Body of pancreas (tissue), 4 donors: ENCODE measurements around the gene P3H2. TPM values are rescaled to one million over a fixed set of nuclear protein-coding genes. Genes with fewer than 3 reads are reported as not detected.
"Not testable (repeated sequence)": the region's sequence is repeated elsewhere in the genome, so short reads cannot be mapped to it uniquely, and the experiment has no call there.

Source experiments
- ATAC-seq: fragments of 150-250 bp; one replicate; pipeline ENCODE4 v1.9.1; 2016
- DNase-seq, 4 donors: peaks; one replicate each; pipeline ENCODE4 v3.0.0-alpha.2; 2019
- H3K27ac ChIP-seq, 4 donors: fragments of 200-600 bp; sonication (generic); 1 replicate in 3 of 4; 2 replicates in 1 of 4; pipeline versions ENCODE4 v1.5.1 to v1.6.1; 2016 to 2019; ENCODE audit warnings: mild to moderate bottlenecking in 1 of 4, mixed read lengths in 1 of 4, moderate library complexity in 1 of 4
- H3K27me3 ChIP-seq, 2 donors: fragments of 200-600 bp; sonication (generic); one replicate each; pipeline ENCODE4 v1.6.0; 2016; ENCODE audit warnings: mild to moderate bottlenecking in 1 of 2
- H3K36me3 ChIP-seq, 2 donors: fragments of 200-600 bp; sonication (generic); replicated peaks in 1 of 2; 2 replicates each; pipeline ENCODE4 v1.5.1; 2016; ENCODE audit warnings: low read depth in 2 of 2; ENCODE audit not compliant: insufficient read depth in 1 of 2
- H3K4me1 ChIP-seq: fragments of 200-600 bp; sonication (generic); one replicate; pipeline ENCODE4 v1.6.0; 2016
- H3K4me3 ChIP-seq, 2 donors: fragments of 200-600 bp; sonication (generic); 1 replicate in 1 of 2; 2 replicates in 1 of 2; pipeline ENCODE4 v1.5.1; 2016 to 2019
- H3K9me3 ChIP-seq, 3 donors: fragments of 200-600 bp; sonication (generic); 1 replicate in 2 of 3; 2 replicates in 1 of 3; pipeline ENCODE4 v1.5.1; 2016
- CTCF ChIP-seq, 7 experiments: fragments of 450-650 bp in 4 of 7; fragments of 200-600 bp in 3 of 7; sonication (generic) in 3 of 7; IDR thresholded peaks; one replicate each; pipeline ENCODE4 v1.5.1; 2016 to 2019; ENCODE audit warnings: antibody characterized with exemption in 7 of 7
- POLR2A ChIP-seq, 3 donors: fragments of 450-650 bp; IDR thresholded peaks; one replicate each; pipeline ENCODE4 v1.6.1; 2016; ENCODE audit warnings: antibody characterized with exemption in 3 of 3, mild to moderate bottlenecking in 2 of 3
- WGBS, 2 donors: methylation state at CpG; one replicate each; pipeline ENCODE4 v1.1.5; 2017; 5-methylcytosine and 5-hydroxymethylcytosine counted together
- intact Hi-C: fragments of 100-400 bp; cut with DNase I; formaldehyde crosslinking; loops from one replicate; pipeline ENCODE4 v1.15.1; 2023
- total RNA-seq, 2 donors: library from RNA; depleted of rRNA; stranded (reverse); fragments of >200 nt; gene quantifications; one replicate each; pipeline ENCODE4 v1.1.0, GENCODE V29; 2016

P3H2 gene
- total RNA-seq, 2 donors from 2014 or later: 3.0 to 35.5 TPM

GRCh38 chr3:190155752-190156151 is 35.1 kb upstream of the P3H2 start:
- Histone ChIP-seq H3K27ac (no peak overlapping the region), H3K9me3 (no peaks in the 10 kb centered on the region), H3K27me3 (no peaks in the 10 kb centered on the region), H3K36me3 (no peaks in the 10 kb centered on the region), H3K4me3 (no peak overlapping the region), H3K4me1 (no peaks in the 10 kb centered on the region)
- no peak for DNase-seq
- no peak for ATAC-seq
- TF ChIP-seq CTCF (IDR thresholded peaks at IDR 0.05): no peak
- TF ChIP-seq POLR2A (IDR thresholded peaks at IDR 0.05): no peak
- 29 to 49% methylated on average over 3 to 4 of the region's 4 CpGs for WGBS, 2 donors
- intact Hi-C loops: no loop called here

GRCh38 chr3:190150681-190151080 is 30.0 kb upstream of the P3H2 start:
- ATAC-seq (no peak), DNase-seq (no peak)
- no peak for TF ChIP-seq POLR2A (IDR thresholded peaks at IDR 0.05)
- no peak for TF ChIP-seq CTCF (IDR thresholded peaks at IDR 0.05)
- WGBS, 2 donors: 48 to 50% methylated on average over 3 of the region's 3 CpGs
- Histone ChIP-seq H3K4me3 (no peak overlapping the region), H3K27me3 (no peaks in the 10 kb centered on the region), H3K9me3 (no peaks in the 10 kb centered on the region), H3K4me1 (no peaks in the 10 kb centered on the region), H3K27ac (no peak overlapping the region), H3K36me3 (no peaks in the 10 kb centered on the region)
- intact Hi-C loops: no loop called here

- WGBS, 2 donors: 81 to 84% methylated on average over 6 of the region's 6 CpGs
- H3K27ac ChIP-seq, H3K27me3 ChIP-seq, ATAC-seq, DNase-seq, H3K4me3 ChIP-seq, intact Hi-C loops, H3K4me1 ChIP-seq, H3K36me3 ChIP-seq, H3K9me3 ChIP-seq: not testable (repeated sequence)
These were observed 29.3 kb upstream of the P3H2 start for GRCh38 chr3:190149830-190150619.

- H3K4me1 ChIP-seq, H3K27me3 ChIP-seq, intact Hi-C loops, H3K36me3 ChIP-seq, ATAC-seq, H3K27ac ChIP-seq, DNase-seq, H3K4me3 ChIP-seq, H3K9me3 ChIP-seq: not testable (repeated sequence)
- 61 to 62% methylated on average over 7 of the region's 7 CpGs for WGBS, 2 donors
These were observed 24.1 kb upstream of the P3H2 start for GRCh38 chr3:190144793-190145192.

- intact Hi-C loops: no loop called here
- Histone ChIP-seq H3K4me3 (no peak overlapping the region), H3K27ac (no peak overlapping the region), H3K9me3 (no peaks in the 10 kb centered on the region), H3K36me3 (no peaks in the 10 kb centered on the region), H3K4me1 (no peaks in the 10 kb centered on the region), H3K27me3 (no peaks in the 10 kb centered on the region)
- no peak for DNase-seq
- WGBS, 2 donors: 66 to 73% methylated on average over 3 of the region's 3 CpGs
- no peak for ATAC-seq
- TF ChIP-seq POLR2A (IDR thresholded peaks at IDR 0.05) (no peak), CTCF (IDR thresholded peaks at IDR 0.05) (no peak)
These were observed 21.3 kb upstream of the P3H2 start for GRCh38 chr3:190142041-190142440.

- H3K27ac ChIP-seq: no peak overlapping the region
- TF ChIP-seq POLR2A (IDR thresholded peaks at IDR 0.05) (no peak), CTCF (IDR thresholded peaks at IDR 0.05) (no peak)
- no peaks in the 10 kb centered on the region for H3K4me1 ChIP-seq
- H3K27me3 ChIP-seq: no peaks in the 10 kb centered on the region
- DNase-seq (no peak), ATAC-seq (no peak)
- 29 to 34% methylated on average over 5 of the region's 5 CpGs for WGBS, 2 donors
- H3K36me3 ChIP-seq: no peaks in the 10 kb centered on the region
- H3K9me3 ChIP-seq: no peaks in the 10 kb centered on the region
- no peak overlapping the region for H3K4me3 ChIP-seq
- intact Hi-C loops: no loop called here
These were observed 18.7 kb upstream of the P3H2 start for GRCh38 chr3:190139365-190139764.
